GM18907 (cell line): ENCODE measurements around the gene PITPNM1.
A peak's percentile ranks its signal among the peaks of the same experiment; 100 is the strongest.
"Not testable (repeated sequence)": the region's sequence is repeated elsewhere in the genome, so short reads cannot be mapped to it uniquely, and the experiment has no call there.

Experiments used
- ATAC-seq: cut with Tn5 transposase; IDR thresholded peaks from one replicate; pipeline ENCODE4 v1.9.1; 2021; ENCODE audit warnings: mild to moderate bottlenecking, moderate library complexity; ENCODE audit not compliant: unreplicated experiment

The PITPNM1 gene

DNA sequence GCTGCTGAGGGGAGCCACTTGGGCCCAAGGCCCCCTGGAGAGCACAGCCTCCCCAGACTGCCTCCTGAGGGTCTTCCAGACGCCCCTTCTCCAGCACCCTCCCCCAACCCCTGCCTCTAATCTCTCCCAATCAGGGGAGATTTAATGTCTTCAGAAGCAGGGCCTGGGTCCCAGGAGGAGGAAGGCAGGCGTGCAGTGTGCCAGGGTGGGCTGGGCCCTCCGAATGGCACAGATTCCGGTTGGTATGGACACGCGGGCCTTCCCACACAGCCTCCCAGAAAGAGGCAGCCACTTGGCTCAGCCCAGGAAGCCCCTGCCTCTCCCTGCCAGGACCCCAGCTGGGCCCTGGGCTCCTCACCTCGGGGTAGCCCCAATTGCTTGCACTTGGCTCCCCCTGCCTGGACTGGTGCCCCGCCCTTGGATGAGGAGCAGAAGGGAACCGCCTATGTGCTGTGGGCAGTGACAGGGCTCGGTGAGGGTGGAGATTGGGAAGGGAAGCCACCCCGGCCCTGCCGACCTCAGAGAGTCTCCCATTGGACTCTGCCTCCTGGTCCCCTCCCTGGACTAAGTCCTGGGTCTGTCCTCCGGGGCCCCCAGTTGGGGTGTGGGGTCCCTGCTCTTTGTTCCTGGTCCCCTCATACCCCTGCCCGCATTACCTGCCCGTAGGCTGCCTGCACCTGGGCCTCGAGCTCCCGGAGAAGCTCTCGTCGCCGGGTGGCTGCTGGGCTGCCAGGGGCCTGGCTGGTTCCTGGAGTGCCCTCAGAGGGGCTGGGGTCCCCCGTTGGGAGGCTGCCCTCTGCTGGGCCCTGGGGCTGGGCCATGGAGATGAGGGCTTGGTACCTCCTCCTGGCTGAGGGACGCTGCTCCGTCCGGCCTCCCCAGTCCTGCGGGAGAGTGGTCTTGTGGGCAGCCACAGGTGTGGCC lies 18.7 kb upstream of the PITPNM1 start:
- no peak for ATAC-seq

- no peak for ATAC-seq
These were observed 17.8 kb upstream of the PITPNM1 start, which contains the start of gene CABP2 for GRCh38 chr11:67522844-67523555. Gene CABP2 (minus strand): TSS chr11:67523446. CDS start chr11:67523326, 120 bp downstream.

DNA sequence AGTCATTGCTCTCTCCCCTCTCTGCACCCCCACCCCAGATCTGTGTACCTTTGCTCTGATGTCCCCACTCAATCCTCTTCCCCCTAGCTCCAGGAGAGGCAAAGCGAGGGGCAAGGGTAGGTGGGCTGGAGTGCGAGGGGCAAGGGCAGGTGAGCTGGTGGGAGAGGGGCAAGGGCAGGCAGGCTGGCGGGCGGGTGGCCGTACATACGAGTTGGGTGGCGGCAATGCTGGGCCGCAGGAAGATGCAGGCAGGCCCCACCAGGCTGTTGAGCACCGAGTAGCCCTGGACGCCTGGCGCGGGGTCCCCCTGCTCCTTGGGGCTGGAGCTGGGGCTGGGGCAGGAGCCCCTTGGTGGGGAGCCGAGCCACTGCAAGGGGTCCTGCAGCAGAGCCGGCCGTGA lies 17.2 kb upstream of the PITPNM1 start:
- no peak for ATAC-seq

- ATAC-seq = no peak
These were observed 16.8 kb upstream of the PITPNM1 start for GRCh38 chr11:67521924-67522323.

DNA sequence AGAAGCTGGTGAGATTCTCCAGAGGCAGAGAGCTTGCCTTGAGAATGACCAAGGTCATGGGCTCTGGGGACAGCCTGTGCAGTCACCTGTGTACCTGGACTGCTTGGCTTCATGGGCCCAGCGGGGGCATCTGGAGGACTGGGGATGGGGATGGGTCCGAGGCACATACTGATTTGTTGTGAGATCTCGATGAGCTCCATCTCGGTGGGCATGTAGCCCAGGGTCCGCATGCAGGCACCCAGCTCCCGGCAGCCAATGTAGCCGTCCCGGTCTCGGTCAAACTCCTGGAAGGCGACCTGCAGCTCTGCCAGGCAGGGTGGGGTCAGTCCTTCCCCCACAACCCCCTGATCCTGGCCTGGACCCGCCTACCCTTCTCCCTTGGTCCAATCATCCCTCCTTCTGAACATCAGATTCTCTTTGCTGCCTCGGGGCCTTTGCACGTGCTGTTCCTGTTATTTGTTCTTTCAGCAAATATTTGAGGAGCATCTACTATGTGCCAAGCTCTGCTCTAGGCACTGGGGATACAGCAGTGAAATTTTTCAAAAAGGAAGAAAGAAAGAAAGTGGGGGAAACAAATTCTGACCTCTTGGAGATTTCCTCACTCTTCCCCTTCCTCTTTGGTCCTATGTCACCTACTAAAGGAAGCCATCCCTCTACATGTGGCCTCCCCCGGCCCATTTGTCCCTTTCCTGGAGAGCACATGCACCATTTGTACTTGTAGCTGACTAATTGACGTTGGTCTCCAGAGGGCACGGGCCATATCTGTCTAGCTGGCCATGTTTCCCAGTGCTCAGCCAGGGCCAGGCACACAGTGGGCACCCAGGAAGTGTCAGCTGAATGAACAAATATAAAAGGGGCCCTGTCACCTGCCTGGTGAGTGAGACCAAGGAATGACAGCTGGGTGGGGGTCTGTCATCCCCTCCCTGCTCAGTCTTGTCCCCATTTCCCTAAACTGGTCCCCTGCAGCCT lies 16.0 kb upstream of the PITPNM1 start:
- ATAC-seq = no peak

DNA sequence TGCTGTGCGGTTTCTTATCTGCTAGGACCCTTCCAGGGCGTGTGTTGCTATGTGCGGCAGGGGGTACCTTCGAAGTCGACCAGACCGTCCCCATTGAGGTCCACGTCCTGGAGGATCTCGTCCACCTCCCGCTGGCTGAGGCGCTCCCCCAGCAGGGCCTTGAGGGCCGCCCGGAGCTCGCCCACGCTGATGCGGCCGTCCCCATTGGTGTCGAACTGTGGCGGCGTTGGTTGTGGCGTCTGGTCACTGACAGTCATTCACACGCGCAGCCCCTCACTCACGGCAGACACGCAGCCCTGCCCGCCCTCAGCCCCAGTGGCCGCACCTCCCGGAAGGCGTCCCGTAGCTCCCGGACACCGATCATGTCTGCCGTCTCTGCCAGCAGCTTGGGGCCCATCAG lies 14.6 kb upstream of the PITPNM1 start:
- ATAC-seq = no peak

DNA sequence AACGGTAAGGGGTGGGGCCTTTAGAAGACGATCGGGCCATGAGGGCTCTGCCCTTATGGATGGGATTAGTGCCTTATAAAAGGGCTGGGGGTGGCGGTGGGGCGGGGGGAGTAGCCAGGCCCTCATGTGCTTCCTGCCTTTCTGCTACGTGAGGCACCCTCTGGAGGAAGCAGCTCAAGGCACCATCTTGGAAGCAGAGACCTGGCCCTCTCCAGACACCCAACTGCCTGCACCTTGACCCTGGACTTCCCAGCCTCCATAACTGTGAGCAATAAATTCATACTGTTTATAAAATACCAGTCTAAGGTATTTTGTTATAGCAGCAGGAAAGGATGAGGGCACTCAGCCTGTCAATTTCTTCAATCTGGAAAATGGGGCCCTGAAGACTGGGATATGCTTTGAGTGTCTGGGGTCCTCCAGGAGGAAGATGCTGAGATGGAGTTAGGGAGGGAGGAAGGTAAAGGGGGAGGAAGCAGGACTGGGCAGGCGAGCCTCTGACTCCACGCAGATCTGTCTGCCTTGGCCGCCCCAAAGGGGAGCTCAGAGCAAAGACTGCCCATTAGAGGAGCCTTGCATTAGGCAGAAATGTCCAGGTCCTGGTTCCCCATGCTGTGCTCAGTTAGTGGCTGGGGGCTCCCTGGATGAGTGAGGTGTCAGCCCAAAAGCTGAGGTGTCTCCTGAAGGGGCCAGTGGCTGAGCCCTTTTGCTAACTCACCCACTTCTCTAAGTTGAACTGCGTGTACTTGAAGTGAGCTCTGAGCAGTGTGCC lies 12.8 kb upstream of the PITPNM1 start:
- ATAC-seq = no peak

DNA sequence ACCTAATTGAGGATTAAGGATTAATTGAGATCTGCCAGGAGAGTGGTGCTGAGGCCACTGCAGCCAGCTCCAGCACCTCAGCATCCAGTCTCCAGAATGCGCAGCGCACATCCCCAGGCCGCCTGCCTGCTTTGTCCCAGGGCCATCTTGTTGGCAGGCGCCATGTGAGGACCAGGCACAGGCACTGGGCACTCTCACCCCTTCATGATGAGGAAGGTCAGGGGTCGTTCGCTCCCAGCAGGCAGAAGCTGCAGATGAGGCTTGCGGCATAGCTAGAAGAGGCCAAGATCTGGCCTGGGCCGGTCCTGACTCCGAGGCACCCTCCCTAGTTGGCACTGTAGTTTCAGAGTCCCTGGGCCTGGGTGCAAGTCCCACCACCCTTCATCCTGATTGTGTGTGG lies 11.6 kb upstream of the PITPNM1 start:
- no peak for ATAC-seq

DNA sequence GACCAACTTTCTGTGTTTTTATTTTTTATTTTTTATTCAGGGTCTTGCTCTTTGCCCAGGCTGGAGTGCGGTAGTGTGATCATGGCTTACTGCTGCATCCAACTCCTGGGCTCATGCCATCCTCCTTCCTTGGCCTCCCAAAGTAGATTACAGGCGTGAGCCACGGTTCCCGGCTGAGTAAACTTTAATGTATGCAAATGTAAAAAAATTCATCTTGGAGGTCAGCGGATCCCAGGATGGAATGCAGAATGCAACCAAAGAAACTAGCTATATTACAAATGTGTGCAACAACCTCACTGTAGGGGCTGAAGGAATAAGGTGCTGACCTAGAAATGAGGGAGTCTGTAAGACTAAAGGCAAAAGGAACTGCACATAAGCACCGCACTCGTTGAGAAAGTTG lies 9.0 kb upstream of the PITPNM1 start:
- no peak for ATAC-seq

GRCh38 chr11:67511558-67511957 lies 6.4 kb upstream of the PITPNM1 start:
- ATAC-seq = not testable (repeated sequence)

- ATAC-seq = no peak
These were observed 4.8 kb upstream of the PITPNM1 start for GRCh38 chr11:67510023-67510345.

DNA sequence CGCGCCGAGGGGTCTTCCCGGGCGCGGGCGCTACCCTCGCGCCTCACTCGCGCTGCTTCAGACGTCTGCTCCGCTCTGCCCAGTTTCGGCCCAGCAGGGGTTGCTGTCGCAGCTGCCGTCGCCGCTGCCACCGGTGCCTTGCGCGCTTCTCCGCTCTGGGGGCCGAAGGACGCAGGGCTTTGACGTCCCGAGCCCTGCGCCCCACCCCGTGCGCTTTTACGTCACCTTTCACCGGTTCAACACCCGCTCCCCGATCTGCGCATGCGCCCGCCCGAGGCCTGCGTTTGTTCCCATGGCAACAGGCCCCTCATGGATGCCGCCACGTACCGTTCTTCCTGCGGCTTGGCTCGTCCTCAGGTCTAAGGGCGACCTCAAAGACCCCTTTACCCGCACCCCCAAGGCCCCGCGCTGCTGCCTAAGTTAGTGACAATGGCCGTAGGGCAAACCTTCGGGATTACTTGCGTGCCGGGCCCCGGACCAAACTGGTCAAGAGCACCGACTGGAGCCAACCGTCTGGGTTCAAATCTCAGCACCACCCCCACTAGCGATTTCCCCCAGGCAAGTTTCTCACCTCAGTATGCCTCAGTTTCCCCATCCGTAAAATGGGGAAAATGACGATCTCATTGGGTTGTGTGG lies 3.4 kb upstream of the PITPNM1 start:
- peak; percentile 44 for ATAC-seq

- ATAC-seq = peak; percentile 78
These were observed 2.8 kb upstream of the PITPNM1 start, which contains the start of gene CDK2AP2 for GRCh38 chr11:67507864-67508485. Gene CDK2AP2 (minus strand): TSS chr11:67508162. CDS start chr11:67508082, 80 bp downstream.

DNA sequence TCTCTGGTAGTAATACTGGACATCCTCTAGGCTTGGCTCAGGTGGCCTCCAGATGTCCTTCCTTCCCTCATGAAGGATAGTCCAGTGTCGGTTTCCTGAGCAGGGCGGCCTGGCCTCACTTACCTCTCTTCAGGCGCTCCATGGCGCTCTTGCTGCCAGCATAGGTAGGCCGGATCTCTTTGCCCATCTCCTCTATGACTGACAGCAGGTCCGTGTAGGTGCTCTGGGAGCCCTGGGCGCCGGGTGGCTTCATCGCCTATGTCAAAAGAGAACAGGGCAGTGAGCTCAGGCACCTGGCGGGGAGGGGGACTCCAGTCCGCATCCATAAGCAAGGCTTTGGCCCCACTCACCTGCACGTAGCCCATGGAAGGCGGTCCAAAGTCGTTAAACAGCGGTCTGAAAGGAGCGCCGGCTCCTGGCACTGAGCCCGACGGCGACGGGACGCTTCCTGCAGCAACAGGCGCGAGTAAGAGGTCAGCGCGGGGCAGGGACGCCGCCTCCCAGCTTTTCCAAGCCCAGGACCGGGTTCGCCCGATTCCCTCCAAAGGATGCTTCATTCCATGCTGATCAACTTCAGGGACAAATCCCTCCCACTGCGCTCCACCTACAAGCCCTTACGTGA lies 2.2 kb upstream of the PITPNM1 start:
- no peak for ATAC-seq

DNA sequence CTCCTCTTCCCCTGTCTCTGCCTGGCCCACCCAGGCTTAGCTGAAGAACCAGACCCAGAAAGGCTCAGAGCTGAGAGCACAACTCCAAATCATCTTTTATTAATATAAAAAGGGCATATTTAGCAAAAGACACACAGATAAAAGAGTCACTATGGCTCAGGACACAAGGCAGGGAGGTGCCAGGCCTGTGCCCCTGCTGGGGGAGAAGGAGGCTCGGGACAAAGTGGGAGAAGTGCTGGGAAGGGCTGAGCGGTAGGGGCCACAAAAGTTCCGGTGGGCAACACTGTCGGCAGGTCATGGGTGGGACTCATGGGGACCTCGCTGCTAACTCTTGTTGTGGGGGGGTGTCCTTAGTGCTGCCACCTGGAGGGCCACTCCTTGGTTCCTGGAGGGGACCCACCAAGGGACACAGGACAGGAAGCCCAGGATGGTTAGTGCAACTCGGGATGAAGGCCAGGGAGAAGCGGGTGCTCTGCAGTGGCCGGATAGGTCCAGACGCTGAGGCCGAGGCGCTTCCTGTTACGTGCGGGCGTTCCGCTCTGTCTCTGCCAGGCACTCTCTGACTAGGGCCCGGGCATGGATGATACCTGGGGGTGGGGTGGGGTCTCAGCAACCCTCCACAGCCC lies 1.4 kb upstream of the PITPNM1 start:
- ATAC-seq = no peak

- ATAC-seq = no peak
These were observed 638 bp upstream of the PITPNM1 start for GRCh38 chr11:67505605-67506396.
